Measurements from ENCODE around the gene C16orf74.

GRCh38 chr16:85659805-85660511 is 90.9 kb downstream of the C16orf74 start:
- TF ChIP-seq CTCF (IDR thresholded peaks at IDR 0.05) (peak; percentile 50 to 89), EP300 (IDR thresholded peaks at IDR 0.05) (no peak), POLR2A (IDR thresholded peaks at IDR 0.05) (no peak)
